Gastrocnemius medialis (tissue), 4 donors: ENCODE data around the gene HCN1.

ENCODE experiments used
- POLR2A ChIP-seq, 2 donors: fragments of 450-650 bp; IDR thresholded peaks; one replicate each; pipeline ENCODE4 v1.6.1; 2017; ENCODE audit warnings: antibody characterized with exemption in 2 of 2, mild to moderate bottlenecking in 2 of 2, moderate library complexity in 2 of 2
- TF ChIP-seq, protein P1 (sequence below), 5 experiments: fragments of 450-650 bp in 3 of 5; fragments of 200-600 bp in 2 of 5; sonication (generic) in 2 of 5; IDR thresholded peaks in 4 of 5; conservative IDR thresholded peaks in 1 of 5; 1 replicate in 4 of 5; 2 replicates in 1 of 5; pipeline ENCODE4 v1.5.1; 2016 to 2019; ENCODE audit warnings: antibody characterized with exemption in 5 of 5, mild to moderate bottlenecking in 3 of 5, moderate library complexity in 3 of 5

DNA sequence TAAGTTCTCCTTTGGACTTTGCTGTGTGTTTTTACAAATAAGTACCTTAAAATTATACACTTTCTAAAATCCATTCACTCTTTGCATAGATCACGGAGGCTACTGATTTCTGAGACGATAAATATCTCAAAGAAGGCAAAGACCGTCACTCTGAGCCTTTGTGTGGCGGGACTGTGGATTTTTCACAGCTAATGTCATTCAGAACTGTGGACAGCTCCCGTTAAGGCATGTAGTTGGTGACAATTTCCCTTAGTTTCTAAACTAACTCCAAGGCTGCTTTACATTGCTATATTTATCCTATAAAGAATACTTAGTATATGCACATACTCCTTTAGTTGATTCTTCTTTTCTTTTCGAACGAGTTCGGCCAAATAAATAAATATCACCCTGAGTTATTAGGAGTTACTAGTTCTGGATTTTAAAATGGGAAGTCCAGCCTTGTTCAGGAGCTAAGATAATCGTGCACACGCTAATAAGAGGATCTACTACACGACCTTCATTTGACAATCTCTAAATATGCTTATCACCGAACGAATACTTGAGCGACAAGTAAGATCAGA lies 1.8 kb downstream of the HCN1 start:
- TF ChIP-seq, protein P1, sequence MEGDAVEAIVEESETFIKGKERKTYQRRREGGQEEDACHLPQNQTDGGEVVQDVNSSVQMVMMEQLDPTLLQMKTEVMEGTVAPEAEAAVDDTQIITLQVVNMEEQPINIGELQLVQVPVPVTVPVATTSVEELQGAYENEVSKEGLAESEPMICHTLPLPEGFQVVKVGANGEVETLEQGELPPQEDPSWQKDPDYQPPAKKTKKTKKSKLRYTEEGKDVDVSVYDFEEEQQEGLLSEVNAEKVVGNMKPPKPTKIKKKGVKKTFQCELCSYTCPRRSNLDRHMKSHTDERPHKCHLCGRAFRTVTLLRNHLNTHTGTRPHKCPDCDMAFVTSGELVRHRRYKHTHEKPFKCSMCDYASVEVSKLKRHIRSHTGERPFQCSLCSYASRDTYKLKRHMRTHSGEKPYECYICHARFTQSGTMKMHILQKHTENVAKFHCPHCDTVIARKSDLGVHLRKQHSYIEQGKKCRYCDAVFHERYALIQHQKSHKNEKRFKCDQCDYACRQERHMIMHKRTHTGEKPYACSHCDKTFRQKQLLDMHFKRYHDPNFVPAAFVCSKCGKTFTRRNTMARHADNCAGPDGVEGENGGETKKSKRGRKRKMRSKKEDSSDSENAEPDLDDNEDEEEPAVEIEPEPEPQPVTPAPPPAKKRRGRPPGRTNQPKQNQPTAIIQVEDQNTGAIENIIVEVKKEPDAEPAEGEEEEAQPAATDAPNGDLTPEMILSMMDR (IDR thresholded peaks at IDR 0.05 in 4 of 5, conservative IDR thresholded peaks at IDR 0.05 in 1 of 5): no peak
- no peak for TF ChIP-seq POLR2A (IDR thresholded peaks at IDR 0.05)
